Retinal pigment epithelial cell (primary cell): ENCODE results near the gene DVL2.
"Not testable (repeated sequence)": the region's sequence is repeated elsewhere in the genome, so short reads cannot be mapped to it uniquely, and the experiment has no call there.

Source experiments
- DNase-seq: peaks from one replicate; pipeline ENCODE4 v3.0.0-alpha.2; 2010; ENCODE audit warnings: low read depth
- H3K4me3 ChIP-seq: 2 replicates; pipeline ENCODE4 v1.5.1; 2011; ENCODE audit warnings: mild to moderate bottlenecking, low read length, control low read depth, moderate library complexity
- CTCF ChIP-seq: conservative IDR thresholded peaks from 2 replicates; pipeline ENCODE4 v1.5.1; 2011; ENCODE audit warnings: low read depth, low read length, control low read depth, inconsistent platforms

Gene DVL2

GRCh38 chr17:7190276-7190917, 43.9 kb downstream of the DVL2 start:
- no peak for TF ChIP-seq CTCF
- no peak overlapping the region for H3K4me3 ChIP-seq
- no peak for DNase-seq

- TF ChIP-seq CTCF = peak; percentile 31
- no peak overlapping the region for H3K4me3 ChIP-seq
- DNase-seq = no peak
These were observed 48.1 kb downstream of the DVL2 start for GRCh38 chr17:7186241-7186640.

- TF ChIP-seq CTCF = no peak
- H3K4me3 ChIP-seq = no peak overlapping the region
- DNase-seq = no peak
These were observed 49.7 kb downstream of the DVL2 start for GRCh38 chr17:7184647-7185046.

DNA sequence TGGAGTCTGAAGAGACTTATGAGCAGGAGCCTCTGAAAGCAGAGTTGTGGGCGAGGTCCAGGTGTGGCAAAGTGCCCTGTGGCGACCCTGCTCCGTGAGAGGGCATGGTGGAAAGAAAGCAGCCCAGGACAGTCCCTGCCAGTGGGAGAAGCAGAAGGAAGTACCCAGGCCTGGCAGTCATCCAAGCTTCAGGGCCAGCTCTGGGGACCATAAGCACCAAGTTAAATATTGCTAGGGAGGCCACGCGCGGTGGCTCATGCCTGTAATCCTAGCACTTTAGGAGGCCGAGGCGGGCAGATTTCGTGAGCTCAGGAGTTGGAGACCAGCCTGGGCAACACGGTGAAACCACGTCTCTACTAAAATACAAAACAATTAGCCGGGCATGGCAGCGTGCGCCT, 50.2 kb downstream of the DVL2 start:
- TF ChIP-seq CTCF = no peak
- DNase-seq = no peak

DNA sequence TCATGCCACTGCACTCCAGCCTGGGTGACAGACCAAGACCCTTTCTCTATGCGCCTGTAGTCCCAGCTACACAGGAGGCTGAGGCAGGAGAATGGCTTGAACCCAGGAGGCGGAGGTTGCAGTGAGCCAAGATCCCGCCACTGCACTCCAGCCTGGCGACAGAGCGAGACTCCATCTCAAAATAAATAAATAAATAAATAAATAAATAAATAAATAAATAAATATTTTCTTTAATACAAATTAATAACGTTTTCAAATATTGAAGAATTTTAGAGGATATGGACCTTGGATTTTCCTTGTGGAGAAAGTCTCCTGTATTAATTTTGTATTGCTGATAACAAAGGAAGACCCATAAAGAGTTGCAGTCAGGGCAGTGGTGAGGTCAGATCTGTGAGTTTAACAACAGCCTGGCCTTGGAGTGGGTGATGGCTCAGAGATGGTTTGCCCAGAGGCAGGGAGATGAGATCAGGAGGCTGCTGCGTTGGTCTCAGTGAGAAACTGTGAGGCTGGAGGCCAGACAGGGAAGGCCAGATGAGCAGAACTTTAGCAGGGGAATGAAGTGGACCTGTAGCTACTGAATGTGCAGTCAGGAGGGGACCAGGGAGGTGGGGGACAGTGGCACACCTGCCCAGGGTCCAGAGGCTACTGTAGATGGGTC, 50.8 kb downstream of the DVL2 start:
- DNase-seq = no peak
- no peak overlapping the region for H3K4me3 ChIP-seq
- no peak for TF ChIP-seq CTCF

More for the DNA sequence above, 50.2 kb downstream of the DVL2 start:
- no peak overlapping the region for H3K4me3 ChIP-seq

DNA sequence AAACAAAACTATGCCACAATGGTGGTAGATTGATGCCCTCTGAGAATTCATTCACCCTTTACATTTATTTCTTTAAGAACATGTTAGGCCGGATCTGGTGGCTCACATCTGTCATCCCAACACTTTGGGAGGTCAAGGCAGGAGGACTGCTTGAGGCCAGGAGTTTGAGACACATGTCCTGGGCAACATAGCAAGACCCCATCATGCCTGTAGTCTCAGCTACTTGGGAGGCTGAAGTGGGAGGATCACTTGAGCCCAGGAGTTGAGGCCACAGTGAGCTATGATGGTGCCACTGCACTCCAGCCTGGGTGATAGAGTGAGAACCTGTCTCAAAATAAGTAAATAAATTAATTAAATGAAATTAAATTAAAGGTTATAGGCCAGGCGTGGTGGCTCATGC, 52.2 kb downstream of the DVL2 start:
- not testable (repeated sequence) for DNase-seq, H3K4me3 ChIP-seq

DNA sequence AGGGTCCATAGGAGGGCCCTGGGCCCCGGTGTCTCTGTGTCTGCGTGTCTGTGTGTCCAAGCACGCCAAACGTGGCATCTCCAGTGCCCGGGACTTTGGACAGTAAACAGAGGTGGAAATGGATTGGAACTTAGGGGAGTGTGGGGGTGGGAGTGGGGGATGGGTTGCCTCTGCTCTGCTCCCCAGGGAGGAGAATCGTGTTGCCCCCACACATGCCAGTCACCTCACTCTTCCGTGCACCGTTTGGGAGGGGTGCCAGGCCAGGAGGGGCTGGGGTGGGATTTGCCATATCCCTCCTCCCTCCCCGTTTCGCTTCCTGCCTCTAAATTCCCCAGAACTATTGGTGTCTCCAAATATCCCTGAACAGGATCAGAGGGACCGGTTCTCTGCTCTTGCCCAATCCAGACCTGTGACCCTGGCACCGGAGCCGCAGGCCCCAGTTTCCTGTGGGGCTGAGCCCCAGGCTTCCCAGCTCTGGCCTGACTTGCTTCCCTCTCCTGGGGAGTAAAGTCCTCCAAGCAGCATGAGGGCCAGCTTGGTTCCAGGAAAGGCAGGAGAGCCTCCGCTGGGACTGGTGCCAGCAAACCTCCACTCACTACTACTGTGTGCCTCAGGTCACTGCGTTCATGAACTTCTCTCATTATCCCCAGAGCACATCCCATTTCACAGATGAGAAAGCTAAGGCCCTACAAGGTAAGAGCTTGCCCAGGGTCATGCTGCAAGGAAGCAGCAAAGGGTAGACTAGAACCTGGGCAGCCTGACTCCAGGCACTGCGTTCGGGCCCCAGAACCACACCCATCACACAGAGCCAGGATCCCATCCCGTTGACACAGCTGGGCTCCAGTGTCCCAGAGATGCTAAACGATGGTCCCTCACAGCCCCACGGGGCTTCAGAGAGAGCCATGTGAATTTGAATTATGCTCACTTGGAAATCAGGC, 54.7 kb downstream of the DVL2 start, which contains the start of gene ASGR1:
ASGR1 (minus strand) TSS at position 54 of the 938 bp plus-strand sequence. CDS start 807 bp downstream, outside the sequence.
- peak within 1 kb of the TSS; percentile 53 for H3K4me3 ChIP-seq
- DNase-seq = no peak
- no peak for TF ChIP-seq CTCF
